ENCODE results near the gene AATK.

AATK gene

DNA sequence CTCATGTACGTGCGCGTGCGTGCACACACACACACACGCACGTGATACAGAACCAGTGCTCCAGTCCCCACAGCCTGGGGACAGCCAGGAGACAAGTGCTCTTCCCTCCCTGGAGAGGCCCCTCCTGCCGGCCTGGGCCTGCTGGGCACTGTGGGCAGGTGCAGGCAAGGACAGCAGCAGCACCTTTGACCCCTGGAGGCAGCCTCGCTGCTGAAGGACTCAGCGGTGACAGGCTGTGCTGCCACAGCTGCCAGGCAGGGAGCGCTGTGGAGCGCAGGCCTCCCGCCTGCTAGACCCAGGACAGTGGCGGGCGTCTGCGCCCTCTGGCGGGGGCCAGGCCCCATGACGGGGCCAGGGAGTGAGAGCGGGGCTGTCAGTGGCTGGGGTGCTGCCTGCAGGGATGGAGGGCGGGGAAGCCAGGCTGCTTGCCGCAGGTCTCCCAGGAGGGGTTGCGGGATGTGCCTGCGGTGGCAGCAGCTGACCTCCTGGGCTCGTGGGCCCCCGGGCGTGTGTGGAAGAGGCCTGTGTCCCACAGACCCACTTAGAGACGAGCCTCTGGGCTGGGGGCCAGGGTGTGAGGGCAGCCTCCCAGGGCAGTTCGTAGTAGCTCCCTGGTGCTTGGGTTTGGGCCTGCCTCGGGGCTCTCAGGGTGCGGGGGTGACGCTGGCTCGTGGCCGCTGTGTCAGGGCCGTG, 64.3 kb downstream of the AATK start:
- no peak overlapping the region for H3K4me3 ChIP-seq (ENCODE audit: low read depth, low read length)
- DNase-seq (ENCODE audit: low read depth): peak; percentile 89
- TF ChIP-seq, protein P1, sequence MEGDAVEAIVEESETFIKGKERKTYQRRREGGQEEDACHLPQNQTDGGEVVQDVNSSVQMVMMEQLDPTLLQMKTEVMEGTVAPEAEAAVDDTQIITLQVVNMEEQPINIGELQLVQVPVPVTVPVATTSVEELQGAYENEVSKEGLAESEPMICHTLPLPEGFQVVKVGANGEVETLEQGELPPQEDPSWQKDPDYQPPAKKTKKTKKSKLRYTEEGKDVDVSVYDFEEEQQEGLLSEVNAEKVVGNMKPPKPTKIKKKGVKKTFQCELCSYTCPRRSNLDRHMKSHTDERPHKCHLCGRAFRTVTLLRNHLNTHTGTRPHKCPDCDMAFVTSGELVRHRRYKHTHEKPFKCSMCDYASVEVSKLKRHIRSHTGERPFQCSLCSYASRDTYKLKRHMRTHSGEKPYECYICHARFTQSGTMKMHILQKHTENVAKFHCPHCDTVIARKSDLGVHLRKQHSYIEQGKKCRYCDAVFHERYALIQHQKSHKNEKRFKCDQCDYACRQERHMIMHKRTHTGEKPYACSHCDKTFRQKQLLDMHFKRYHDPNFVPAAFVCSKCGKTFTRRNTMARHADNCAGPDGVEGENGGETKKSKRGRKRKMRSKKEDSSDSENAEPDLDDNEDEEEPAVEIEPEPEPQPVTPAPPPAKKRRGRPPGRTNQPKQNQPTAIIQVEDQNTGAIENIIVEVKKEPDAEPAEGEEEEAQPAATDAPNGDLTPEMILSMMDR (IDR thresholded peaks at IDR 0.05; ENCODE audit: insufficient read depth, low read depth, low read length, missing control alignments): peak; percentile 100

DNA sequence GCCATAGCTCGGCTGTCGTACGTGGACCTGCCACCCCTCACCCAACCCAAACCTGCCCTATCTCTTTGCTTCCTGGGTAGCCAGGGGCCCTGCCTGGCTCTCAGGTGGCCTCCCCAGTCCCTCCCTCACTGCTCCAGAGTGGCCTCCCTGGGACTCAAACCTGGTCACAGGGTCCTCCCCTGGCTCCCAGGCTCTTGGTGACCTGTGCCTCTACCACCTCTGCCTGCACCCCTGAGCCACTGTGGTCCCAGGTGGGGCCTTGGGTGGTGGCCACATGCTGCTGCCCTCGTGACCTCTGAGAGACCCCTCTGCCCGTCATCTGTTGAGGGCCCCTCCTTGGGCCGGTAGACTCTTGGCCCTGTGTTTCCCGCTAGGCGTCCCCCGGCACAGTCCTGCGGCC, 65.4 kb downstream of the AATK start:
- TF ChIP-seq, protein P1 (IDR thresholded peaks at IDR 0.05; ENCODE audit: insufficient read depth, low read depth, low read length, missing control alignments): no peak
- DNase-seq (ENCODE audit: low read depth): no peak
- no peak overlapping the region for H3K4me3 ChIP-seq (ENCODE audit: low read depth, low read length)

DNA sequence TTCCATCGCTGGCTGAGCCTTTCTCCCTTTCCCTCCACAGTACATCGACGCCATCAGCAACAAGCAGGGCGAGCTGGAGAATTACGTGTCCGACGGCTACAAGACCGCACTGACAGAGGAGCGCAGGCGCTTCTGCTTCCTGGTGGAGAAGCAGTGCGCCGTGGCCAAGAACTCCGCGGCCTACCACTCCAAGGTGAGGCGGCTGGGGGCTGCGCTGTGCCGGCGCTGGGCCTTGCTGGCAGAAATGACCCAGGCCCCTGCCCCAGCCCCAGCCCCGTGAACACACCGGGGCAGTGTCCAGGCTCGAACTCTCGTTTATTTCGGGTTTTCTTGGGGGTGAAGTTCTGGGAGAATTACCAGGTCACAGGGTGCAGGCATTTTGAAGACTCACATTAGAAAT, 66.1 kb downstream of the AATK start:
- TF ChIP-seq, protein P1 (IDR thresholded peaks at IDR 0.05; ENCODE audit: insufficient read depth, low read depth, low read length, missing control alignments): no peak
- no peak for DNase-seq (ENCODE audit: low read depth)
- no peak overlapping the region for H3K4me3 ChIP-seq (ENCODE audit: low read depth, low read length)

DNA sequence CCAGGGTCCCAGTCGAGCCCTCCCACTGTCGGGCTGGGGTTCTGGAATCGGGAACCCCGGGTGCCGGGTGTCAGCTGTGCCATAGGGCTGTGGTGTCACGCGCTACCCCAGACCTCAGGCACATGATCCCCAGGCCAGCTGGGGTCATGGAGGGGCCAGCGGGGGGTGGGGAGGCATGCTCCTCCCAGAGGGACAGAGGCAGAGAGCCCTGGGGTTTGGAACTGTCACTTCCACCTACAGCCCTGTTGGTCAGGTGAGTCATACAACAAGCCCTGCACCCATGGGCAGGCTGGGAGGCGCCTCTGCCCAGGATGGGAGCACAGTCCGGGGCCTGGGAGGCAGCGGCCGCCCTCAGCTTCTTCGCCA, 68.1 kb downstream of the AATK start:
- TF ChIP-seq, protein P1 (IDR thresholded peaks at IDR 0.05; ENCODE audit: insufficient read depth, low read depth, low read length, missing control alignments): no peak
- no peak overlapping the region for H3K4me3 ChIP-seq (ENCODE audit: low read depth, low read length)
- no peak for DNase-seq (ENCODE audit: low read depth)

DNA sequence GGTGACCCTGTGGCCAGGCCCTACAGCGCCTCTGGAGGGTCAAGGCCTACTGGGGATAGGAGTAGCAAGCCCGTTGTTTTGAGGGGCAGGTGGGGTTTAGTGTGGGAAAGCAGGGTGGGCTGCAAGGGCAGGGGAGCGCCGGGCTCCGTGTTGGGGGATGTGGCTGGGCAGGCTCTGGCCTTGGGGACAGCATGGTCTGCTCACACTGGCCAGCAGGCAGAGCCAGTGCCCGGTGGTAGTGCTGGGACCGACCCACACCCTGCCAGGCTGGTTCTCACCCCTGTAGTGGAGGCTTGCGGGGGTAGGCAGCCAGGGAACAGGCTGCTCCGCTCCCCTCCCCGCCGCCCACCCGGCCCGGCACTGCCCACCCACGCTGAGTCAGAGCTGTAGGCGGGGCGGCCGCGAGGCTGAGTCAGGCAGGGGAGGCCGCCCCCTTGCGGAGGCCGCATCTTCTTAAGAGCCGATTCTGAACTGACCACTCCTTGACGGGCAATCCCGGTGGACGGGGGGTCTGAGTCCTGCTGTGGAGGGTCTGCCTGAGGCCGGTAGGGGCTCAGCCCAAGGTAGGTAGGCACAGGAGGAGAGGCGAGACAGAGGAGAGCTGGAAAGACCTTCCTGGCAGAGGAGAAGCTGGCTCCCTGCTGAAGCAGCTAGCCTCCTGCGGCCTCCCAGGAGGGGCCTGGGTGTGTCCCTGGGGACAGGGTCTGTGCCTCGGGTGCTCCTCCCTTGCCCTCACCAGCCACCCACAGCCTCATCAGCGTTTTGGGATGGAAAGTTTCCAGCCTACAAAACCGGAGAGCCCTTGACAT, 68.7 kb downstream of the AATK start:
- TF ChIP-seq, protein P1 (IDR thresholded peaks at IDR 0.05; ENCODE audit: insufficient read depth, low read depth, low read length, missing control alignments): peak; percentile 36
- no peak overlapping the region for H3K4me3 ChIP-seq (ENCODE audit: low read depth, low read length)
- peak; percentile 35 for DNase-seq (ENCODE audit: low read depth)

DNA sequence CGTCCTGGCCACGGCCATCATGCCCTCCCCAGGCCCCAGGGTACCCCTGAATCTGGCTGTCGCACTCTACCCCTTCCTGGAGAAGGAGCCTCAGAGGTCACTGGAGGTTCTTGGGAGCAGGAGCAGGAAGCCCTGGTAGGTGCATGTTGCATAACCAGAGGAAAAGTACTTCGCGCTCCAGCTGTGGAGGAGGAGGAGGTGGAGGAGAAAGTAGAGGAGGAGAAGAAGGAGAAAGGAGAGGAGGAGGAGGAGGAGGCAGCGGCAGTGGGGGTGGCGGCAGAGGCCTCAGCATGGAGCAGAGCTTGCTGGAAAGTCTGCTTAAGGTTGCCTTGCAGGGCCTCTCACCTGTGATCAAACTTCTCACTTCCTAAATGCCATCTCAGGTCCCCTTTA, 69.3 kb downstream of the AATK start:
- H3K4me3 ChIP-seq (ENCODE audit: low read depth, low read length): no peak overlapping the region
- TF ChIP-seq, protein P1 (IDR thresholded peaks at IDR 0.05; ENCODE audit: insufficient read depth, low read depth, low read length, missing control alignments): no peak
- no peak for DNase-seq (ENCODE audit: low read depth)
